Stimulated activated CD4-positive, alpha-beta T cell treated with anti-CD3 and anti-CD28 coated beads, TNF-alpha, amount 100 ng/mL, for 24 hours (primary cell): ENCODE data around the gene TLK1.
A peak's percentile ranks its signal among the peaks of the same experiment; 100 is the strongest.
"Not testable (repeated sequence)": the region's sequence is repeated elsewhere in the genome, so short reads cannot be mapped to it uniquely, and the experiment has no call there.

Source experiments
- DNase-seq, 3 experiments: peaks; one replicate each; pipeline ENCODE4 v3.0.0-alpha.2; 2020; ENCODE audit warnings: low read depth in 3 of 3

Gene TLK1

DNA sequence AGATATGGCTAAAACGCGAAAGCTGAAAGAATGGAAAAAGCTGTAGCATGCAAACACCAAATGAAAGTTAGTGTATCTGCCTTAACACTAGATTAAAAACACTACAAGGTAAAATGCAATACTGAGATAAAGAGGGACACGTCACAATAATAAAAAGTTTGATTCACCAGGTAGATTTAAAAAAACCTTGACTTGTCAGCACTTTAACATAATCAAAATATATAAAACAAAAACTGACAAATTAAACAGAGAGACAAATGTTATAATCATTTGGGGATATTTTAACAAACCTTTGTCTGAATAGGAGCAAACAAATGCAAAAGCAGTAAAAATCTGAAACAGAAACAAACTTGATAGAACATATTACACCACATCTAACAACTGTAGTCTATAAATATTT is 18.3 kb downstream of the TLK1 start:
- no peak for DNase-seq

DNA sequence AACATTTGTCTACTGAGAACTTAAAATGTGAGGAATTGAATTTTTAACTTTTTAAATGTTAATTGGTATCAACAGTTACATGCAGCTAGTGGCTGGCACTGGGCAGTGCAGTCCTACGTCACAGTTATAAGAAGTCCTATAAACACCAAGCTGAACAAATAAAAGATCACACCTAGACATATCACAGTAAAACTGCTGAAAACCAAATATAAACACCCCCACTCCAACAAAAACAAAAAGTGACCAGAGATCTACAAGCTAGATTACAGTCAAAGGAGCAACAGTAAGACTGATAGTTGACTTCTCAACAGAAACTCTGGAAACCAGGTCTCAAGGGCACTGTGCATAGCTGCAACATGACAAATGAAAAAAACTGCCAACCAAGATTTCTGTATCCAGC is 19.4 kb downstream of the TLK1 start:
- no peak for DNase-seq

DNA sequence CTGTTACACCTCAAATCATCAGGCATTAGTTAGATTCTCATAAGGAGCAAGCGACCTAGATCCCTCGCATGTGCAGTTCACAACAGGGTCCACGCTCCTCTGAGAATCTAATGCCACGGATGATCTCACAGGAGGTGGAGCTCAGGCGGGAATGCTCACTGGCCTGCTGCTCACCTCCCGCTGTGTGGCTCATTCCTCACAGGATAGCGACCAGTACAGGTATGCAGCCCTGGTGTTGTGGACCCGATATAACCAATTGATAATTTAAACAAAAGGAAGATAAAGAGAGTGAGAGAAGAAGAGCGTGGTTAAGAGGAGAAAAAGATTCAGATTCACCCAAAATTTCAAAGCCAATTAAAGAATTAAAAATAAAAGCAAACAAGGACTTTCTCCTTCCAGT is 20.8 kb downstream of the TLK1 start:
- DNase-seq, result no peak

DNA sequence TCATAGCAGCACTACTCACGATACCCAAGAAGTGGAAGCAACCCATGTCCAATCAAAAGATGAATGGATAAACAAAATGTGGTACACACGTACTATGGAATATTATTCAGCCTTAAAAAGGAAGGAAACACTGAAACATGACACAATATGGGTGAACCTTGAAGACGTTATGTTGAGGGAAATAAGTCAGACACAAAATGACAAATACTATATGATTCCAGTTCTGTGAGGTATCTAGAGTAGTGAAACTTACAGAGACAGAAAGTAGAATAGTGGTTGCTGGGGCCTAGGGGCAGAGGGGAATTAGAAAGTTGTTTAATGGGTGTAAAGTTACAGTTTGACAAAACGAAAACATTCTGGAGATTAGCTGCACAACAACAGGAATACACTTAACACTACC is 24.7 kb downstream of the TLK1 start:
- DNase-seq, result peak in 1 of 3 experiments; percentile 10

DNA sequence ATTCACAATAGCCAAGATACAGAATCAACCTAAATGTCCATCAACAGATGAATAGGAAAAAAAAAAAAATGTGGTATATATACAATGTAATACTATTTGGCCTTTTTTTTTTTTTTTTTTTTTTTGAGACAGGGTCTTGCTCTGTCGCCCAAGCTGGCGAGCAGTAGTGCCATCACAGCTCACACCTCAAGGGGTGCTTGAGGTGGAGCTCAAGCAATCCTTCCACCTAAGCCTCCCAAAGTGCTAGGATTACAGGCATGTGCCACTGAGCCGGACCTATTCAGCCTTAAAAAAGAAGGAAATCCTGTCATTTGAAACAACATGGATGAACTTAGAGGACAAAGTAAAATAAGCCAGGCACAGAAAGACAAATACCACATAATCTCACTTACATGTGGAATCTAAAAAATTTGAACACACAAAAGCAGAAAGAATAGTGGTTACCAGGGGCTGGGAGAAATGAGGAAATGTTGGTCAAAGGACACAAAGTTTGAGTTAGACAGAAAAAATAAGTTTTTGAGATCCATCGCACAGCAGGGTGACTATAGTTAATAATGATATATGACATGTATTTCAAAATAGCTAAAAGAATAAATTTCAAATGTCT is 26.0 kb downstream of the TLK1 start:
- DNase-seq, result no peak

DNA sequence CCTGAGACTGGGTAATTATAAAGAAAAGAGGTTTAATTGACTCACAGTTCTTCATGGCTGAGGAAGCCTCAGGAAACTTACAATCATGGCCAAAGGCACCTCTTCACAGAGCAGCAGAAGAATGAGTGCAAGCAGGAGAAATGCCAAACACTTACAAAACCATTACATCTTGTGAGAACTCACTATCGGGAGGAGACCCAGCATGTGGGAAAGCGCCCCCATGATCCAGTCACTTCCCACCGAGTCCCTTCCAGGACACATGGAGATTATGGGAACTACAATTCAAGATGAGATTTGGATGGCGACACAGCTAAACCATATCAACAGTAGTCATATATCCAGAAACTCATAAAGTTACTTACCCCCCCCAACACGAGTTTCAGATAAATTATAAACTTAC is 28.6 kb downstream of the TLK1 start:
- DNase-seq, result no peak

DNA sequence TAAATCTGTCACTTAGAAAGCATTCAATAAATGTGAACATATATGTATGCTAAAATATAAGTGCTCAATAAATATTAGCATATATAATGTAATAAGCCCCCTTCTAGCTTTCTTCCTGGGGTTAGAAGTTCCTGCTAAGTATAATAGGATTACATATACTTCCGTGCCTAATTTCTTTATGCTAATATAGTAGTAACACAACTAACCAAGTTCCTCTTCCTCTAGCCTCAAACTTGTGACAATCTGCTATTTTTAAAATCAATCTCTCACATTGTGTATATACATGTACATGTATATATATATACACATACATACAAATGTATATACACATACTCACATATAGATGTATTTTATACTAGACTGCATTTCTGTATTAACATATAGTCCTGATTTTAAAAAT is 32.2 kb downstream of the TLK1 start:
- DNase-seq, result no peak

DNA sequence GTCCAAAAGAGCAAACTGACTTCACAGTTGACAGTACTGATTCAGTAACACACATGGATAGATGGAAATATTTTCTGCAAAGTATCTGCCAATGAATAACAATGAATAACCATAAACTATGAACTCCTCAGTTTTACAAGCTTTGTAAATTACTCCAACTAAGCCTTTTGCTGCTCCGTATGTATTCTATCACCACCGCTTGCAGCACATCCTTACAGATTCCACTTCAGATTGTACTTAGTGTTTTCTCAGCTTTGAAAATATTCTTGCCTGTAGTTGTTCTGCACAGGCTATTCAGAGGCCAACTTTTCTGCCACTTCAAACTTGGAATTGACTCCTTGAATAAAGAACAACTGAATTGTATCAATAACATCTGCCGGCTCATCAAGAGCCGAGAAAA is 36.2 kb downstream of the TLK1 start:
- no peak for DNase-seq

DNA sequence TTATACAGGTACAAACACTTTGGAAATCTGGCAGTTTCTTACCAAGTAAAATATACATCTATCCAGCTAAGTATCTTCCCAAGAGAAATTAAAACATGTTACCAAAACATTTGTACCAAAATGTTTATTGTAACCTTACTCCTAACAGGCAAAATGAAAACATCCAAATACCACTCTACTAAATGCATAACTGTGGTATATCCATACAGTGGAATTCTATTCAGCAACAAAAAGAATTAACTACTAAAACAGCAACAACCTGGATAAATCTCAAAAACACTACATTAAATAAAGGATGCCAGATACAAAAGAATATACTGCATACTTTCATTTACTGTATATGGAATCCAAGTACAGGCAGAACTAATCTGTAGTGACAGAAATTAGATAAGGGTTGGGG is 51.1 kb downstream of the TLK1 start:
- no peak for DNase-seq

DNA sequence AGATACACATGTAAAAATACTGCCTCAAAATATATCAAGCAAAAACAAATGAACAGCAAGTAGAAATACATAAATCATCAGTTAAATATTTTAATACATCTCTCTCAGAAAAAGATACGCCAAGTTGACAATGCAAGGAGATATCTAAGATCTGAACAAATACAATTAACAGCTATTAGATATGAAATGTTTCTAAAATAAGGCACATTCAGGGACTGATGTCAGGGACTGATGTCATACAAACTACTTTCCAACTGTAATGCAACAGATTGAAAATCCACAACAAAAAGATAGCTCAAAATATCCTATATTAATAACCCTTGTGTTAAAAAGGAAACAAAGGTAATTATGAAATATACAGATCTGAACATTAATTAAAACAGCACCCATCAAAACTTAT is 51.7 kb downstream of the TLK1 start:
- DNase-seq, result no peak

DNA sequence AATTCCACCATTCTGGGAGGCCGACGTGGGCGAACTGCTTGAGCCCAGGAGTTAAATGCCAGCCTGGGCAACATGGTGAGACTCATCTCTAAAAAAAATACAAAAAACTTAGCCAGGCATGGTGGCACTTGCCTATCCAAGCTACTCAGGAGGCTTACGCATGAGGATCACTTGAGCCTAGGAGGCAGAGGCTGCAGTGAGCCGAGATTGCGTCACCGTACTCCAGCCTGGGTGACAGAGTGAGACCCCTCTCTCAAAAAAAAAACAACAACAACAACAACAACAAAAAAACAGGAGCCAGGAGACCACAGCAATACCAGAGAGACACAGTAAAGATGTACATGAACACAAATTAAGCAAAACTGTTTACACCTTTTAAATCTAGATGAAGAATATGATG is 52.9 kb downstream of the TLK1 start:
- no peak for DNase-seq

DNA sequence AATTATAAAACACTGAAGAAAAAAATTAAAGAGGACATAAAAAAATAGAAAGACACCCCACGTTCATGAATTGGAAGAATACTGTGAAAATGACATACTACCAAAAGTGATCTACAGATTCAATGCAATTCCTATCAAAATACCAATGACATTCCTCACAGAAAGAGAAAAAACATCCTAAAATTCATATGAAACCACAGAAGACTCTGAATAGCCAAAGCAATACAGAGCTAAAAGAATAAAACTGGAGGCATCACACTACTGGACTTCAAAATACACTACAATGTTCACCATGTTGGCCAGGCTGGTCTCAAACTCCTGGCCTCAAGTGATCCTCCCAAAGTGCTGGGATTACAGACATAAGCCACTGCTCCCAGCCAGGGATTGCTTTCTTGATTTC is 56.3 kb downstream of the TLK1 start:
- DNase-seq, result no peak

DNA sequence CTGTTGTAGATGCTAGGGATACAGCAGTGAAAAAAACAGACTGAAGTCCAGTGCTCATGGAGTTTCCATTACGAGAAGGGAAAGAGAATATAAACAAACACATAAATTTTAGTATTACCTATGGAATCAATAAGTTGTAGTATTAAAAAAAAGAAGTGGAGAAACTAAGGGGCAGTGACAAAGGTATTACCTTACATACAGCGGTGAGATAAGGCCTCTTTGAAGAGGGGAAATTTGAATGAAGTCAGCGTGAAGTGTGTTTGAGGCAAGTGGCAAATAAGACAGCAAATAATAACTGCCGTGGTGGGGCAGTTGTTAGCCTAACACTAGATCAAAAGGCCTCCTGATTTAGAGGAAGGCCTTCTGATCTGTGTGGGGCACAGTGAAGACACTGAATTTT is 57.9 kb downstream of the TLK1 start:
- DNase-seq, result no peak

DNA sequence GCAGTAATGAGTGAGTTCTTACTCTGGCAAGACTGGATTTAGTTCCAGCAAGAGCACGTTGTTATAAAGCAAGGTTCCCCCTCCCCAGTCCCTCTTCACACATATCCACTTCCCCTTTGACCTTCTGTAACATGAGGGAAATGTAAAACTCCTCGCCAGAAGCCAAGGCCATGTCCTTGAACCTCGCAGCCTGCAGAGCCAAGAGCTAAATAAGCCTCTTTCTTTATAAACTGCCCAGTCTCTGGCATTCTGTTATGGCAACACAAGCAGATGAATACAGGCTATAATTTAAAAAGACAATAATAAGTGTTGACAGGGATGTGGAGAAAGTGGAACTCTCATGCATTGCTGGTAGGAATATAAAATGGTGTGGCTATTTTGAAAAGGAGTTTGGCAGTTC is 60.3 kb downstream of the TLK1 start:
- no peak for DNase-seq

DNA sequence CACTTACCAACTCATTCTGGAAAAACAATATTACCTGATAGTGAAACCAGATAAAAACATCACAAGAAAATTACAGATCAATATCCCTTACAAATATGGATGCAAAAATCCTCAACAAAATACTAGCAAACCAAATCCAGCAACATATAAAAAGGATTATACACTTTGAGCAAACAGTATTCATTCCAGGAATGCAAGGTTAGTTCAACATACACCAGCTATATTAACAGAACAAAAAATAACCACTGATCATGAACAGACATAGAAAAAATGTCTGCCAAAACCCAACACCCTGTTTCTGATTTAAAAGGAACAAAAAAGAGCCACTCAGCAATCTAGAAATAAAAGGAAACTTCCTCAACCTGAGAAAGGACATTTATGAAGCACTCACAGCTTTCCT is 62.1 kb downstream of the TLK1 start:
- no peak for DNase-seq

DNA sequence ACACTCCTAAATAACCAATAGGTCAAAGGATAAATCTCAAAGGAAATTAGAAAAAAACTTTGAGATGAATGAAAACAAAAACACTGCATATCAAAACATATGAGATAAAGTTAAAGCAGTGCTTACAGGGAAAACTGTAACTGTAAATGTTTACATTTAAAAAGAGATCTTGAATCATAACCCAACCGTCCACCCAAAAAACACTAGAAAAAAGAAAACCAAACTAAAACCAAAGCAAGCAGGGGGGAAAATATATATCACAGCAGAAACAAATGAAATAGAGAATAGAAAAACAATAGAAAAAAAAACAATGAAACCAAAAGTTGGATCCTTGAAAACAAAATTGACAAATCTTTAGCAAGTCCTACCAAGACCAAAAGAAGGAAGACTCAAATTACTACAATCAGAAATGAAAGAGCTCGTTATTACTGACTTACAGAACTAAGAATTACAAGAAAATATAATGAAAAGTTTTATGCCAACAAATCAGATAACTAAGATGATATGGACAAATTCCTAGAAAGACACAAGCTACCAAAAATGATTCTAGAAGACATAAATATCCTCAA is 65.6 kb downstream of the TLK1 start:
- no peak for DNase-seq

DNA sequence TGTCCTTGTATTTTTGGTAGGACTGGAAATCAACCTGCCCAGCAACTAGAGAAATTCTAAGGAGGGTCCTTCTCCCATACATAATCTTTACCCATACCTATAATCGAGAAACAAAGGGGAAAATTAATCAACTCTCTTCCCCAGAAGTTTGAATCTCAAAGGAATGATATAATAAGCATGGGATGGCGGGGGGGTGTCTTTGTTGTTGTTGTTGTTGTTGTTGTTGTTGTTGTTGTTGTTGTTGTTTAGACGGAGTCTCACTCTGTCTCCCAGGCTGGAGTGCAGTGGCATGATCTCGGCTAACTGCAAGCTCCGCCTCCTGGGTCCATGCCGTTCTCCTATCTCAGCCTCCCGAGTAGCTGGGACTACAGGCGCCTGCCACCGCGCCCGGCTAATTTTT is 69.2 kb downstream of the TLK1 start:
- DNase-seq, result not testable (repeated sequence)

DNA sequence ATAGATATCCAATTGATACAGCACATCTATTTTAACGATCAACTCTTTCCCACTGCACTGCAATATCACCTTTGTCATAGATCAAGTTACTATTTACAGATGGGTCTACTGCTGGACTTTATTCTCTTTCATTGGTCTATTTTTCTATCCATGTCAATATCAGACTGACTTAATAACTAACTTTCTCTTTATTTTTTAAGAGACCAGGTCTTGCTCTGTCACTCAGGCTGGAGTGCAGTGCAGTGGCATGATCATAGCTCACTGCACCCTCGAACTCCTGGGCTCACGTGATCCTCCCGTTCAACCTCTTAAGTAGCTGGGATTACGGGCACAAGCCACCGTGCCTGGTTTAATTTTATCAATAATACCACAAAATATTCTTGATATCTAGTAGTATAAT is 71.2 kb downstream of the TLK1 start:
- no peak for DNase-seq

DNA sequence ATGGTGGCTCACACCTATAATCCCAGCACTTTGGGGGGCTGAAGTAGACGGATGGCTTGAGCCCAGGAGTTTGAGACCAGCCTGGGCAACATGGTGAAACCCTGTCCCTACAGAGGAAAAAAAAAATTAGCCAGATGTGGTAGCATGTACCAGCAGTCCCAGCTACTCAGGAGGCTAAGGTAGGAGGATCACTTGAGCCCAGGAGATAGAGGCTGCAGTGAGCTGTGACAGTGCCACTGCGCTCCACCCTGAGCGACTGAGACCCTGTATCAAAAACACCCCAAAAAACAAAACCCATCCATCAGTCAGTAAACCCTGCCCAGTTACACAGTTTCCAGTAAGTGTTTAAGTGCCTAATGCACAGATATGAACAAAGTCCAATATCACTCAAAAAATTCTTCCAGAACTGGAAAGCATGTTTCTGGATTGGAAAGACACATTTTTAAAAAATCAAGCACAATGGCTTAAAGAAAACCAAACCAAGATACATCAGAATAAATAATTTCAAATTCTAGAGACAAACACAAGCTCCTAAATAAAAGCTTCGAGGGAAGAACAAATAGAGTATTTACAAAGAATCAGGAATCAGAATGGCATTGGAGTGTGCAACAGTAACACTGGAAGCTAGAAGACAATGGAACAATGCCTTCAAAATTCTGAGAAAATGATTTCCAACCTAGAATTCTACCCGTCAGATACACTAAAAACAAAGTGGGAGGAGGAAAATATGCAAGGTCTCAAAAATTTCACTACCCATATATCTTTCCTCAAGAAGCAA is 72.4 kb downstream of the TLK1 start:
- DNase-seq, result no peak

DNA sequence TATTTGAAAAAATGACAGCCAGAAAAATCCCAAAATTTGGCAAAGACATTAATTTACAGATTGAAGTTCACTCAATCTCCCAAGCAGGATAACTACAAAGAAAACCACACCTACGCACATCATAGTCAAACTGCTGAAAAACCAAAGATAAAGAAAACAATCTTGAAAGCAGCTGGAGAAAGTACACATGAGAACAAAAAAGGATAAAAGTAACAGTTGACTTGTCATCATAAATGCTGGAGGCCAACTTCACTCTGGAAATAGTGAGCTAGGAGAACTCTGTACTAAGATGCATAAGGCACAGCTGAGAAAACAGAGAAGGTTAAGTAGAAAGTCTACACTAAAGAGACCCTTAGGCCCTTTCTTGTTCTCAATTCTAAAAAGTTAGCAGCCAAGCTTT is 73.1 kb downstream of the TLK1 start:
- DNase-seq, result no peak

DNA sequence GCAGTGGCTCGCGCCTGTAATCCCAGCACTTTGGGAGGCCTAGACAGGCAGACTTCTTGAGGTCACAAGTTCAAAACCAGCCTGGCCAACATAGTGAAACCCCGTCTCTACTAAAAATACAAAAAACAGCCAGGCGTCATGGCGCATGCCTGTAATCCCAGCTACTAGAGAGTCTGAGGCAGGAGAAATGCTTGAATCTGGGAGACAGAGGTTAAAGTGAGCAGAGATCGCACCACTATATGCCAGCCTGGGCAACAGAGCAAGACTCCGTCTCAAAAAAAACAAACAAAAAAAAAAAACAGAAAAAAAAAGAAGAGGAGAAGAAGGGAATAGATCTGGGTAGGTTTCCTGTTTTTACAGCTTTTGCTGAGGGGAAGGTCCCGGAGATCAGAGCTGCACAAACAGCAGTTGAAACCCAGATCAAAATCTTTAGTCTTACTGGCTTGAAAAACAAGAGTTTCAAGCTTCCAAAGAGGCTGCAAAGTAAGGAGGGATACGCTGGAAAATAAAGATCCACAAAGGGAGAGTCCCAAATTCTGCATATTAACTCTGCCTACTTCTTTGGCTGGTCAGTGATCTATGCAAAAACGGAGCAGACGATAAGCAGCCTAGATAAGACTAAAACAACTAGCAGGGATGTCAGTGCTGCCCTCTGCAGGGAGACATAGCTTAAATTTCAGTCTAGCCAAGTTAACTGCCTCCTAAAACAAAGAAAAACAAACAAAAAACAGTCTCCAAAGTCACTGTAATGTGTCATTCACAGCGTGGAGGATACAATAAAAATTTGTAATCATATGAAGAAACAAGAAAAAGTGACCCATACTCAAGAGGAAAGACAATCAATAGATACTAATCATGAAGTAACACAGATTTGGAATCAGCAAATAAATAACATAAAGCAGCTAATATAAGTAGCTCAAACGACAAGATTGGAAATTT is 74.1 kb downstream of the TLK1 start:
- peak in 1 of 3 experiments; percentile 32 for DNase-seq

DNA sequence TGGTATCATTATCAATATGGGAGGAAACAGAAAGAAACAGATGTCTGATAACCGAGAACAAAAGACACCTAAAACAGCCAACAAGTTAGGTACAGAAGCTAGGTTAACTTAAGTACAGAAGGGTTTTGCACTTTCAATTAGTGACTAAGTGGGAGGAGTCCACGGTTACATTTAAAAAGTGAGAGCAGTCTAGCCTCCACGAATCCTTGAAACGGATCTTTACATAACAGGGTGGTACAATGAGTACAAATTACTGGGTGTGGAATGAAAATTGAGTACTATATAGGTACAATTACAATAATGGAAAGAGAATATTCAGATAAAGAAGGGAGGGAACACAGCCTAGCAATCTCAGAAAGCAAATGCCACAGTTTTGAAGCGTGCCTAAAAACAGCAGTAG is 76.6 kb downstream of the TLK1 start:
- DNase-seq, result no peak
